GM23338 (cell line): ENCODE measurements around the gene RDH8. TPM values are rescaled to one million over a fixed set of nuclear protein-coding genes. Genes with fewer than 3 reads are reported as not detected.

Experiments
- ATAC-seq: fragments of 200-7000 bp; cut with Tn5 transposase; 3 replicates; pipeline ENCODE4 v1.9.1; 2020
- DNase-seq: peaks from one replicate; pipeline ENCODE4 v3.0.0-alpha.2; 2015; ENCODE audit warnings: low spot score
- H2AFZ ChIP-seq: fragments of 200-600 bp; sonication (generic); 2 replicates; pipeline ENCODE4 v1.8.0; 2016; ENCODE audit warnings: antibody characterized with exemption, mild to moderate bottlenecking, moderate library complexity
- H3F3A ChIP-seq: fragments of 200-600 bp; sonication (generic); replicated peaks from 2 replicates; pipeline ENCODE4 v1.8.0; 2017; ENCODE audit warnings: antibody characterized with exemption, mixed run types, low read depth
- H3K27ac ChIP-seq: fragments of 200-600 bp; sonication (generic); 2 replicates; pipeline ENCODE4 v1.6.1; 2016; ENCODE audit warnings: low read depth
- H3K27me3 ChIP-seq: fragments of 200-600 bp; sonication (generic); 2 replicates; pipeline ENCODE4 v1.8.0; 2016; ENCODE audit warnings: mild to moderate bottlenecking, mixed run types, moderate library complexity; ENCODE audit not compliant: insufficient read depth
- H3K36me3 ChIP-seq: fragments of 200-600 bp; sonication (generic); 2 replicates; pipeline ENCODE4 v1.8.0; 2016; ENCODE audit warnings: mild to moderate bottlenecking; ENCODE audit not compliant: insufficient read depth
- H3K4me1 ChIP-seq: fragments of 200-600 bp; sonication (generic); 2 replicates; pipeline ENCODE4 v1.8.0; 2016; ENCODE audit warnings: mild to moderate bottlenecking, moderate library complexity; ENCODE audit not compliant: insufficient read depth
- H3K4me2 ChIP-seq: fragments of 200-600 bp; sonication (generic); 2 replicates; pipeline ENCODE4 v1.7.1; 2017; ENCODE audit warnings: mixed run types
- H3K4me3 ChIP-seq: fragments of 200-600 bp; sonication (generic); 2 replicates; pipeline ENCODE4 v1.6.1; 2016; ENCODE audit warnings: mixed run types
- H3K79me2 ChIP-seq: fragments of 200-600 bp; sonication (generic); replicated peaks from 2 replicates; pipeline ENCODE4 v1.8.0; 2017; ENCODE audit warnings: mild to moderate bottlenecking; ENCODE audit not compliant: insufficient read depth
- H3K9me2 ChIP-seq: fragments of 200-600 bp; sonication (generic); 2 replicates; pipeline ENCODE4 v1.8.0; 2017; ENCODE audit not compliant: insufficient read depth
- H4K20me1 ChIP-seq: fragments of 200-600 bp; sonication (generic); replicated peaks from 2 replicates; pipeline ENCODE4 v1.8.0; 2017; ENCODE audit warnings: mild to moderate bottlenecking; ENCODE audit not compliant: insufficient read depth
- H3K27ac Mint-ChIP-seq: 2 replicates; pipeline ENCODE4 v1.8.0; 2020; ENCODE audit warnings: inconsistent platforms, mild to moderate bottlenecking, moderate library complexity, mixed read lengths
- H3K27me3 Mint-ChIP-seq: 3 replicates; pipeline ENCODE4 v1.8.0; 2022; ENCODE audit warnings: low read depth, mild to moderate bottlenecking, moderate library complexity, mixed read lengths, inconsistent platforms; ENCODE audit not compliant: insufficient read depth, poor library complexity
- H3K36me3 Mint-ChIP-seq: 3 replicates; pipeline ENCODE4 v1.8.0; 2021; ENCODE audit warnings: low read depth, mild to moderate bottlenecking, inconsistent platforms, moderate library complexity, mixed read lengths
- H3K4me1 Mint-ChIP-seq: 3 replicates; pipeline ENCODE4 v1.8.0; 2020; ENCODE audit warnings: mild to moderate bottlenecking, inconsistent platforms, mixed read lengths
- H3K4me3 Mint-ChIP-seq: 3 replicates; pipeline ENCODE4 v1.8.0; 2021; ENCODE audit warnings: moderate library complexity, mild to moderate bottlenecking, inconsistent platforms, mixed read lengths
- H3K9me3 Mint-ChIP-seq: 3 replicates; pipeline ENCODE4 v1.8.0; 2020; ENCODE audit warnings: moderate library complexity, mild to moderate bottlenecking, inconsistent platforms, mixed read lengths
- CREB1 ChIP-seq: fragments of 250-450 bp; sonication (Bioruptor Pico); IDR thresholded peaks from 2 replicates; pipeline ENCODE4 v1.5.0; 2020; ENCODE audit warnings: low read depth, mild to moderate bottlenecking, moderate library complexity
- CTCF ChIP-seq, 2 experiments: fragments of 200-600 bp in 1 of 2; sonication (generic) in 1 of 2; conservative IDR thresholded peaks; 2 replicates each; pipeline versions ENCODE4 v1.5.1 to v1.6.1; 2016 to 2017; ENCODE audit warnings: antibody characterized with exemption in 2 of 2, low read depth in 2 of 2, mild to moderate bottlenecking in 2 of 2, moderate library complexity in 1 of 2
- EZH2 ChIP-seq: fragments of 200-600 bp; sonication (generic); IDR thresholded peaks from one replicate; pipeline ENCODE4 v1.8.0; 2017; ENCODE audit warnings: antibody characterized with exemption, mild to moderate bottlenecking, low read depth; ENCODE audit not compliant: unreplicated experiment
- EZH2phosphoT487 ChIP-seq: fragments of 200-600 bp; sonication (generic); IDR thresholded peaks from one replicate; pipeline ENCODE4 v1.8.1; 2018; ENCODE audit warnings: antibody characterized with exemption; ENCODE audit not compliant: unreplicated experiment
- JUNB ChIP-seq: IDR thresholded peaks from one replicate; pipeline ENCODE4 v1.6.1; 2016; ENCODE audit warnings: antibody characterized with exemption; ENCODE audit not compliant: unreplicated experiment
- NANOG ChIP-seq: IDR thresholded peaks from 2 replicates; pipeline ENCODE4 v1.6.1; 2016; ENCODE audit warnings: antibody characterized with exemption, borderline replicate concordance
- POLR2AphosphoS5 ChIP-seq: IDR thresholded peaks from 2 replicates; pipeline ENCODE4 v1.6.1; 2016; ENCODE audit warnings: antibody characterized with exemption, low read depth
- STAT1 ChIP-seq: IDR thresholded peaks from one replicate; pipeline ENCODE4 v1.6.1; 2016; ENCODE audit warnings: antibody characterized with exemption; ENCODE audit not compliant: unreplicated experiment
- ZNF331 ChIP-seq: fragments of 250-450 bp; sonication (Bioruptor Pico); IDR thresholded peaks from 2 replicates; pipeline ENCODE4 v1.5.0; 2020; ENCODE audit warnings: low read depth, mild to moderate bottlenecking, moderate library complexity
- ZNF462 ChIP-seq: fragments of 250-450 bp; sonication (Bioruptor Pico); IDR thresholded peaks from 2 replicates; pipeline ENCODE4 v1.5.0; 2020; ENCODE audit warnings: mild to moderate bottlenecking, moderate library complexity
- polyA plus RNA-seq: library from polyadenylated mRNA; unstranded; fragments of >200 nt; fragmentation: Nextera tagmentation; extraction: Ambion mirVana; gene quantifications from 2 replicates; pipeline ENCODE4 v1.2.1, GENCODE V29; 2016
- total RNA-seq: library from RNA; depleted of rRNA; stranded (reverse); fragments of >200 nt; shearing (Covaris generic); gene quantifications from 2 replicates; pipeline ENCODE4 v1.2.3, GENCODE V29; 2014

RDH8 gene
- total and polyA plus RNA-seq, 2 experiments from 2014 or later, result not detected

- Mint-ChIP-seq H3K4me3 (peak overlapping the region; percentile 62), H3K27ac (no peak overlapping the region), H3K36me3 (no peaks in the 10 kb centered on the region), H3K9me3 (no peaks in the 10 kb centered on the region; the same call in 1 of the 3 replicates), H3K4me1 (peaks cover 8% of the 10 kb centered on the region), H3K27me3 (peaks cover 18% of the 10 kb centered on the region)
- Histone ChIP-seq H3K27ac (no peak overlapping the region), H3K9me2 (no peaks in the 10 kb centered on the region), H3K36me3 (no peaks in the 10 kb centered on the region), H3K4me2 (peak overlapping the region; percentile 75), H3K4me3 (peak overlapping the region; percentile 61), H3K79me2 (no peaks in the 10 kb centered on the region), H3K27me3 (peaks cover 16% of the 10 kb centered on the region), H3F3A (no peaks in the 10 kb centered on the region), H4K20me1 (no peaks in the 10 kb centered on the region), H3K4me1 (peaks cover 10% of the 10 kb centered on the region; the same call in 1 of the 2 replicates), H2AFZ (peak overlapping the region; percentile 96)
- peak; percentile 89 for DNase-seq
- peak; percentile 97 for ATAC-seq
- TF ChIP-seq CREB1 (CRISPR knock-in tag), result 0 out of 2 replicates have a peak, but pooled peaks have one; percentile 9
- TF ChIP-seq JUNB, result no peak
- TF ChIP-seq CTCF (conservative IDR thresholded peaks at IDR 0.05; ENCODE audit: low read depth in 2 of 2), result peak; percentile 9 to 40; a peak in 2 of 4 replicates
- no peak for TF ChIP-seq ZNF331 (CRISPR knock-in tag)
- TF ChIP-seq EZH2, result no peak
- TF ChIP-seq EZH2phosphoT487, result no peak
- no peak for TF ChIP-seq STAT1
- TF ChIP-seq NANOG, result no peak
Measured at GRCh38 chr19:9966448-9966847, 46.8 kb upstream of the RDH8 start.

DNA sequence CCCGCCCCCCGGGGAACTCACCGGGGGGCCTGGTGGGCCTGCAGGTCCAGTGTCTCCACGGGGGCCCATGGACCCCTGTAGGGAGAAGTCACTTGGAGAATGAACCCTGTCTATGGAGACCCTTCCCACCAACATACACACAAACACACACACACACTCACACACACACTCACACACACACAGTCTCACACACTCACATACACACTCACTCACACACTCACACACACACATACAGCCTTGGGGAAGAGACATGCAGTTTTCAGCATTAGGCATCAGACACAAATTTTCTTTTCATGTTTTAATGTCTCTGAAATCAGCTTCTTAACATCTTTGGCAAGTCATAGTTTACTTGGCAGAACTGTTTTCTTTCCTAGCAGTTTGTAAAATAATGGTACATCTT lies 46.0 kb upstream of the RDH8 start:
- ATAC-seq, result no peak
- peak overlapping the region; percentile 3; the same call in 1 of the 3 replicates for H3K4me3 Mint-ChIP-seq
- TF ChIP-seq EZH2 (no peak), STAT1 (no peak), ZNF462 (CRISPR knock-in tag) (no peak), POLR2AphosphoS5 (no peak), NANOG (no peak), JUNB (no peak), ZNF331 (CRISPR knock-in tag) (no peak)

More for the DNA sequence above, 46.0 kb upstream of the RDH8 start:
- Mint-ChIP-seq H3K36me3 (no peaks in the 10 kb centered on the region; the same call in 2 of the 3 replicates), H3K27ac (no peak overlapping the region), H3K4me1 (peaks cover 8% of the 10 kb centered on the region), H3K27me3 (peaks cover 20% of the 10 kb centered on the region), H3K9me3 (no peaks in the 10 kb centered on the region; the same call in 1 of the 3 replicates)
- Histone ChIP-seq H3K27me3 (peaks cover 16% of the 10 kb centered on the region), H3F3A (no peaks in the 10 kb centered on the region), H4K20me1 (no peaks in the 10 kb centered on the region), H3K4me1 (peaks cover 10% of the 10 kb centered on the region; the same call in 1 of the 2 replicates), H3K9me2 (no peaks in the 10 kb centered on the region), H3K27ac (no peak overlapping the region), H3K36me3 (no peaks in the 10 kb centered on the region), H3K79me2 (no peaks in the 10 kb centered on the region), H2AFZ (no peak overlapping the region), H3K4me2 (peak overlapping the region; percentile 75), H3K4me3 (peak overlapping the region; percentile 61; the same call in 1 of the 2 replicates)
- DNase-seq, result no peak
